Activated CD4-positive, alpha-beta T cell treated with anti-CD3 and anti-CD28 coated beads, Interleukin-2, Interleukin-6, amounts not matched to agents 100 ng/mL and 50 ng/mL, durations not matched to agents 16 hours and 8 hours (primary cell): ENCODE measurements around the gene ETS1.
A peak's percentile ranks its signal among the peaks of the same experiment; 100 is the strongest.

Source experiments
- DNase-seq: peaks from one replicate; pipeline ENCODE4 v3.0.0-alpha.2; 2020

ETS1 gene

GRCh38 chr11:128420265-128420664 lies 167.1 kb downstream of the ETS1 start:
- DNase-seq: no peak

DNA sequence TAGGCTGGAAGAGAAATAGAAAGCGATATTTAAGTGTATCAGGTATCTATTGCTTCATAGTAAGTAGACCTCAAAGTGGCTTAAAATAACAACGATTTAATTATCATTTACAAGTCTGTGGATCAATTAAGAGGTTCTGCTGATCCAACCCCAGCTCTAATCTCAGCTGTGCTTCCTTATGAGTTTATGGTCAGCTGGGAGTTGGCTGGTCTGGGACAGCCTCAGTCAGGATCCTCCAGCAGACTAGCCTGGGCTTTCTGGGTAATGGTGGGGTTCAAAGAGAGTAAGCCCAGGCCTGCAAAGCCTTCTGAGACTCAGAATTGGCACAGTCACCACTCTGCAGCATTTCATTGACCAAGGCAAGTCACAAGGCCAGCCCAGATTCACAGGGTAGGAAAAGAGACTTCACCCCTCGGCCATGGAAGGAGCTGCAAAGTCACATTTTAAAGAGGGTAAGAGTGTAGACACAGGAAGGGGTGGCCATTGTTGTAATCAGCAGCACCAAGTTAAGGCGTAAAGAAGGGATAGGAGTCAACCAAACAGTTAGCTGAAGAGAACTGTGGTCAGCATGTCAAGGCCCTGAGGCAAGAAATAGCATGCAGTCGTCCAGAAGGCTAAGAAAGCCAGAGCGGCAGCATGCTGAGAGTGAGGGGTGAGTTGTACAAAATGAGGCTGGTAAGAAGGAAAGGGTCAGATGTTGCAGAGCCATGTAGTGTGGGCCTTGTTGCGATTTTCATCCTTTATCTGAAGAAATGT lies 168.2 kb downstream of the ETS1 start:
- no peak for DNase-seq

DNA sequence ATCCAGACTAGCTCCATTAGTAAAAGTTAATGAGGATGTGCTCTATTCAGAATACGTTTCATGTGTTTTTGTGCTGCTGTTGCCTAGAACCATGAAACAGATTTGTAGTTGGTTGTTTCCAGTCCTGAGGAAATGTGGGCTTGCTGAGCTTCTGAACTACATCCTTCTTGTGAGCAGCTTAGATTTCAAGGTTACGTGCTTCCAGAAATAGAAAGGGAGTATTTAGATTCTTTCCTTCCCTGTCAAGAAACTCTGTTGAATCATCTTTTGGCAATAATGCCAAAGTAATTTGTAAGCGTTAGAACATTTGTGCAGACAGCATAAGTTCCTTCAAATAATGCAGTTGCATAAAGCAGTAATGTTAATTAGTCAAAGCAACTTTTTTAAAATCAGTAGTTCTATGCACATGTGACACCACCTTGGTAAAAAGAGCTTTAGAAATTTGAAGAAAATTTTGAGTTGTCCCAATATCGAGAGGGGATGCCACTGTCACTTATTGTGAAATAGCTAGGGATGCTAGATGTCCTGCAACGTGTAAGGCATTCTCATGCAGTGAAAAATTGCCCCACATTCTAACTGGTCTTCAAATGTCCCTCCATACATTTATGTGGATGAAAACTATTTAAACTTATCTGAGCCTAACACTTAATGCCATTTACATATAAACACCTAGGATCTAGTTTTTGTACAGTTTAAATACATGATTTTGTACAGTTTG lies 169.6 kb downstream of the ETS1 start:
- no peak for DNase-seq

GRCh38 chr11:128416976-128417375 lies 170.4 kb downstream of the ETS1 start:
- no peak for DNase-seq

DNA sequence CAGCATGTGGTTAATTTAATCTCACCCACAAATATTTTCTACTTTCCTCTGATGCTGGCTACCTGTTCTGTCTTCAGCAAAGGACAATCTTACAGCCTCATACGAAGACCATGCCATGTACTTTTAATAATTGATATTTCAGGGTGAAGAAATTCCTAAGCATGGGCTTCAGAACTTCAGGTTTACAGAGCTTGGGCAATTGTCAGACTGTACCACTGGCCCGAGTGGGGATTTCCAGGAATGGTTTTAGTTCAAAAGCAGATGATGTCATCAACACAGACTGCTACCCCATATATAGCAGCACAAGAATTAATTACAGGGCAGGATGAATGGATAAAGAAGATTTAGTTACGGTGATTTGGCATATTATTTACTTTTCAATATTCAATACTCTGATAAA lies 171.8 kb downstream of the ETS1 start:
- DNase-seq: peak; percentile 25

GRCh38 chr11:128412847-128413791 lies 174.2 kb downstream of the ETS1 start:
- peak; percentile 42 for DNase-seq

DNA sequence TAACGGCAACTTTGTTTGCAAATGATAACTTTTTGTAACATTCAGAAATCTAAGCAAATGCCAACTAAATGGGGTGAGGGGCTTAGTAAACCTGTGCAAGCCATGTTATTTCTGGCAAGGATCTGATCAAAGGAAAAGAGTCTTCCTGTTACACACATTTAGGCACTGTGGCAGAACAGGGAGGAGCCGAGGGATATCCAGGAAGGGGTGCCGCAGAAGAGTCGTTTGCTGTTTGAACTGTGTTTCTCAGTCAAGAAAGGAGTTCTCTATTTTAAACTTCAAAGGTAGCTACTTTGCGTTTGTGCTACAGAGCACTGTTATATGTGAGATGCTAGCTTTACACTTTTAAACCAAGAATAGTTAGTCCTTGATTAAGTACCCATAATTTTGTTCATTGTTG lies 175.5 kb downstream of the ETS1 start:
- DNase-seq: no peak

DNA sequence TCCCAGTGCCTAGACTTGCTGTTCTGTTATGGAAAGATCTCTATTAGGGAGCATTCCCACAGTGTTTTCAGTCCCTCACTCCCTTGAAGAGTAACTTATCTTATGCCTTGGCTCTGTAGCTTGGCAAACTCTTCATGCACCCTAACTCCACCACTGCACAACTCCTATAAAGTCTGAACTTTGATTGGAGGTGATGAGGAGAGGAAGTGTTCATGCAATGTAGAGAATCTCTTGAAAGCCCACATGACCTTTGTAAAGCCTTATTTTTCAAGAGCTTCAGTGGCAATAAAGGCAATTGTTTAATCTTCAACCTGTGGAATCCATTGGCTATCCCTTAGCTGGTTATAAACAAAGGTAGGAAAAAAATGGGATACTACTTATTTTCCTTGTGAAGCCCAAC lies 176.2 kb downstream of the ETS1 start:
- DNase-seq: no peak

GRCh38 chr11:128409476-128409875 lies 177.9 kb downstream of the ETS1 start:
- no peak for DNase-seq
